ENCODE data around the gene HOXA1.

HOXA1 gene

GRCh38 chr7:27095897-27096767 is at the start of gene HOXA1:
Gene HOXA1, minus strand, starts transcription at chr7:27096000. Its CDS starts 88 bp downstream, at chr7:27095912.
- DNase-seq: peak; percentile 76

- DNase-seq: no peak
Observed at GRCh38 chr7:27145165-27145913, 49.5 kb upstream of the HOXA1 start.

GRCh38 chr7:27144781-27145164 is 49.0 kb upstream of the HOXA1 start:
- DNase-seq: no peak

- DNase-seq: no peak
Observed at GRCh38 chr7:27143950-27144780, 48.4 kb upstream of the HOXA1 start.

- DNase-seq: no peak
Observed at GRCh38 chr7:27143023-27143949, 47.5 kb upstream of the HOXA1 start, which contains the start of gene HOXA5. Gene HOXA5, minus strand, starts transcription at chr7:27143681. Its CDS starts 74 bp downstream, at chr7:27143607.

GRCh38 chr7:27142580-27143022 is 46.8 kb upstream of the HOXA1 start:
- DNase-seq: no peak

- DNase-seq: no peak
Observed at GRCh38 chr7:27141923-27142579, 46.3 kb upstream of the HOXA1 start.

GRCh38 chr7:27141137-27141922 is 45.5 kb upstream of the HOXA1 start:
- DNase-seq: no peak

- DNase-seq: no peak
Observed at GRCh38 chr7:27140126-27140857, 44.5 kb upstream of the HOXA1 start.

GRCh38 chr7:27139334-27140125 is 43.7 kb upstream of the HOXA1 start:
- DNase-seq: no peak

- no peak for DNase-seq
Observed at GRCh38 chr7:27138985-27139333, 43.2 kb upstream of the HOXA1 start.

- no peak for DNase-seq
Observed at GRCh38 chr7:27138472-27138871, 42.7 kb upstream of the HOXA1 start.

GRCh38 chr7:27137640-27138315 is 42.0 kb upstream of the HOXA1 start:
- no peak for DNase-seq

GRCh38 chr7:27134392-27134791 is 38.6 kb upstream of the HOXA1 start:
- no peak for DNase-seq

GRCh38 chr7:27133409-27134231 is 37.8 kb upstream of the HOXA1 start:
- no peak for DNase-seq

GRCh38 chr7:27132978-27133377 is 37.2 kb upstream of the HOXA1 start:
- no peak for DNase-seq

GRCh38 chr7:27132214-27132613 is 36.4 kb upstream of the HOXA1 start:
- no peak for DNase-seq
